HL-60 (cell line): ENCODE measurements around the gene OMG.
"Not testable (repeated sequence)": the region's sequence is repeated elsewhere in the genome, so short reads cannot be mapped to it uniquely, and the experiment has no call there.

Experiments
- DNase-seq, 2 experiments: peaks; one replicate each; pipeline ENCODE4 v3.0.0-alpha.2; 2010 to 2020; ENCODE audit warnings: low read depth in 1 of 2, low spot score in 1 of 2
- H3K27ac ChIP-seq: fragments of 250-450 bp; sonication (Bioruptor Pico); replicated peaks from 2 replicates; pipeline ENCODE4 v1.5.1; 2020; ENCODE audit warnings: mild to moderate bottlenecking, moderate library complexity
- H3K27me3 ChIP-seq: fragments of 250-450 bp; sonication (Bioruptor Pico); 2 replicates; pipeline ENCODE4 v1.5.1; 2021; ENCODE audit warnings: mild to moderate bottlenecking, moderate library complexity; ENCODE audit not compliant: insufficient read depth, poor library complexity, severe bottlenecking
- H3K4me3 ChIP-seq: replicated peaks from 2 replicates; pipeline ENCODE4 v1.5.1; 2011; ENCODE audit warnings: mild to moderate bottlenecking, control low read depth, low read length; ENCODE audit not compliant: insufficient read depth
- CTCF ChIP-seq: IDR thresholded peaks from one replicate; pipeline ENCODE4 v1.5.1; 2011; ENCODE audit warnings: low read length, control low read depth, inconsistent platforms; ENCODE audit not compliant: insufficient read depth
- GABPA ChIP-seq: IDR thresholded peaks from 2 replicates; pipeline ENCODE4 v1.6.1; 2012; ENCODE audit warnings: low read depth
- POLR2AphosphoS5 ChIP-seq: IDR thresholded peaks from 2 replicates; pipeline ENCODE4 v1.6.1; 2012; ENCODE audit warnings: low read depth
- REST ChIP-seq: IDR thresholded peaks from 2 replicates; pipeline ENCODE4 v1.6.1; 2012; ENCODE audit warnings: low read depth; ENCODE audit not compliant: insufficient replicate concordance
- SPI1 ChIP-seq: IDR thresholded peaks from 2 replicates; pipeline ENCODE4 v1.6.1; 2012; ENCODE audit warnings: low read depth, mild to moderate bottlenecking, borderline replicate concordance
- long read RNA-seq: library from polyadenylated mRNA; unstranded; transcript quantifications from one replicate; pipeline ENCODE4 v2.0.0, GENCODE V29; 2020

Gene OMG
- long read RNA-seq, result 0 reads

- no peak for DNase-seq
- H3K27ac ChIP-seq, result no peak within 1 kb of the TSS
- H3K27me3 ChIP-seq, result no peaks in the 10 kb centered on the region
- TF ChIP-seq CTCF (no peak), REST (no peak), GABPA (no peak)
- H3K4me3 ChIP-seq, result no peak within 1 kb of the TSS
Measured at GRCh38 chr17:31297090-31297489, at the start of gene OMG. OMG (minus strand) TSS chr17:31297239; CDS start chr17:31296331, 908 bp downstream.

- not testable (repeated sequence) for DNase-seq, H3K27me3 ChIP-seq, H3K4me3 ChIP-seq, H3K27ac ChIP-seq
Measured at GRCh38 chr17:31345191-31345747, 48.2 kb upstream of the OMG start.

- Histone ChIP-seq H3K27me3 (no peaks in the 10 kb centered on the region), H3K27ac (no peak overlapping the region), H3K4me3 (no peak overlapping the region)
- TF ChIP-seq SPI1 (no peak), GABPA (no peak), POLR2AphosphoS5 (no peak), CTCF (no peak), REST (no peak)
- DNase-seq, result no peak
Measured at GRCh38 chr17:31339906-31340661, 43.0 kb upstream of the OMG start.

GRCh38 chr17:31329221-31329620 lies 32.2 kb upstream of the OMG start:
- Histone ChIP-seq H3K4me3 (no peak overlapping the region), H3K27me3 (no peaks in the 10 kb centered on the region), H3K27ac (no peak overlapping the region)
- TF ChIP-seq SPI1 (no peak), GABPA (no peak), POLR2AphosphoS5 (no peak), REST (no peak), CTCF (no peak)
- no peak for DNase-seq
